Fibroblast of the aortic adventitia (primary cell): ENCODE measurements around the gene ZNF330. TPM values are rescaled to one million over a fixed set of nuclear protein-coding genes. Genes with fewer than 3 reads are reported as not detected.

Source experiments
- DNase-seq: peaks from one replicate; pipeline ENCODE4 v3.0.0-alpha.2; 2010; ENCODE audit warnings: low read depth
- H3K4me3 ChIP-seq: 2 replicates; pipeline ENCODE4 v1.5.1; 2011; ENCODE audit warnings: low read depth, mild to moderate bottlenecking, control low read depth, low read length, moderate library complexity
- CTCF ChIP-seq: IDR thresholded peaks from 2 replicates; pipeline ENCODE4 v1.5.1; 2011; ENCODE audit warnings: mild to moderate bottlenecking, low read length, control low read depth, inconsistent platforms; ENCODE audit not compliant: insufficient read depth
- total RNA-seq: library from RNA; depleted of rRNA; stranded (reverse); fragments of >200 nt; gene quantifications from 2 replicates; pipeline ENCODE4 v1.2.3, GENCODE V29; 2012; ENCODE audit warnings: low replicate concordance

Gene ZNF330
- total RNA-seq, 1 donor = 21.2 TPM

GRCh38 chr4:141275834-141276233 lies 55.1 kb downstream of the ZNF330 start:
- no peak overlapping the region for H3K4me3 ChIP-seq
- TF ChIP-seq CTCF = no peak
- peak; percentile 92 for DNase-seq

GRCh38 chr4:141283152-141283551 lies 62.5 kb downstream of the ZNF330 start:
- TF ChIP-seq CTCF = no peak
- no peak overlapping the region for H3K4me3 ChIP-seq
- no peak for DNase-seq

GRCh38 chr4:141283563-141283962 lies 62.9 kb downstream of the ZNF330 start:
- H3K4me3 ChIP-seq = no peak overlapping the region
- no peak for TF ChIP-seq CTCF
- DNase-seq = no peak

Other genes starting within 250 kb of the ZNF330 start
- 0.57 and 0.99 TPM in 2 replicates for gene RNF150, start 87.4 kb upstream of the ZNF330 start, total RNA-seq